IPS-18a (cell line): ENCODE data around the gene STOML1.
"Not testable (repeated sequence)": the region's sequence is repeated elsewhere in the genome, so short reads cannot be mapped to it uniquely, and the experiment has no call there.

Experiments used
- H3K27ac ChIP-seq: one replicate; pipeline ENCODE4 v1.5.1; 2013; ENCODE audit warnings: low read length
- H3K27me3 ChIP-seq: one replicate; pipeline ENCODE4 v1.6.1; 2013; ENCODE audit warnings: mild to moderate bottlenecking, low read length; ENCODE audit not compliant: control insufficient read depth, insufficient read depth
- H3K36me3 ChIP-seq: one replicate; pipeline ENCODE4 v1.6.1; 2013; ENCODE audit warnings: low read depth, low read length; ENCODE audit not compliant: control insufficient read depth
- H3K4me1 ChIP-seq: one replicate; pipeline ENCODE4 v1.6.1; 2013; ENCODE audit warnings: low read depth, low read length; ENCODE audit not compliant: control insufficient read depth
- H3K4me3 ChIP-seq: one replicate; pipeline ENCODE4 v1.5.1; 2013; ENCODE audit warnings: low read length
- H3K9ac ChIP-seq: one replicate; pipeline ENCODE4 v1.6.1; 2013; ENCODE audit warnings: mild to moderate bottlenecking, low read length, moderate library complexity
- H3K9me3 ChIP-seq: one replicate; pipeline ENCODE4 v1.6.1; 2013; ENCODE audit warnings: low read depth, low read length; ENCODE audit not compliant: control insufficient read depth

The STOML1 gene

DNA sequence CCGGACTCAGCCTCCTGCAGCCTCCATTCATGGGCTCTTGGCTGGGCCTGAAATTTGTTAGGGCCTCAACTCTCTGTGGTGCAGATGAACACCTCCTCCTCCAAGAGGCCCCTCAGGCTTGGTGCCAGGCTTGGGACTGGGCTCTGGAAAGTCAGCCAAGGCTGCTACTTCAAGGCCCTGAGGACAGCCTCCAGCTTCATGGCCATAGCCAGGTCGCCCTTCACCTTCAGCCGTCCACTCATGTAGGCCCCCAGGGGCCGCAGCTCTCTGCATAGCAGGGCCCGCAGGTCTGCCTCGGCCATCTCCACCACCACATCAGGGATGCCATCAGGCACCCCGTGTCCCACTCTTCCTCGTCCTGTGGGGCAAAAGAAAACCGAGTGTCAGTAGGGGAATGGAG, 8.3 kb downstream of the STOML1 start:
- H3K4me3 ChIP-seq = no peak overlapping the region
- H3K36me3 ChIP-seq = no peaks in the 10 kb centered on the region
- H3K27ac ChIP-seq = no peak overlapping the region
- H3K4me1 ChIP-seq = no peaks in the 10 kb centered on the region
- no peaks in the 10 kb centered on the region for H3K27me3 ChIP-seq
- H3K9ac ChIP-seq = no peak overlapping the region
- no peaks in the 10 kb centered on the region for H3K9me3 ChIP-seq

DNA sequence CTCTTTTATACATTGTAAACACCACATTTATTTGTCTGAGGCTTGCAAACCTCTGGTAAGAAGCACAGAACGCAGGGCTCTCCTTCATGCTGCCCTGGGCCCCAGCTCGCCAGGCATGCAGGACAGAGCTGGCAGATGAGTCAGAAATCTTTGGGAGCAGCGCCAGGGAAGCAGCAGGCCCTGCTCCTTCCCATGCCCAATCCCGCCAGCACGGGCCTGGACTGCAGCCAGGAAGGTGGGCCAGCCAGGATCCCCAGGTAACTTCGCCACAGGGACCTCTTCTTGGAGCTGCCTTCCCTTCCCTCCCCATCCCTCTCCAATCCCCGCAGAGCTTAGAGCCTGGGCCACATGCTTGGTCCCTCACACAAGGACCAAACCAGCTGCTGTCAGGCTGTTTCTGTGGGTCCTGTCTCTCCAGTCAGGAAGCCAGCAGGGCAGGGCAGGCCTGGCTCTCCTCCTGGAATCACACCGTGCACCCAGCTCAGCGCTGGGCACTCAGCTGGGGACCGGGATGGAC, 8.8 kb downstream of the STOML1 start:
- Histone ChIP-seq H3K4me1 (no peaks in the 10 kb centered on the region), H3K9ac (no peak overlapping the region), H3K4me3 (no peak overlapping the region), H3K36me3 (no peaks in the 10 kb centered on the region), H3K9me3 (no peaks in the 10 kb centered on the region), H3K27me3 (no peaks in the 10 kb centered on the region), H3K27ac (no peak overlapping the region)

- Histone ChIP-seq H3K4me1 (no peaks in the 10 kb centered on the region), H3K27me3 (no peaks in the 10 kb centered on the region), H3K9ac (no peak overlapping the region), H3K4me3 (no peak overlapping the region), H3K27ac (no peak overlapping the region), H3K36me3 (no peaks in the 10 kb centered on the region), H3K9me3 (no peaks in the 10 kb centered on the region)
These were observed 9.7 kb downstream of the STOML1 start for GRCh38 chr15:73982222-73982962.

GRCh38 chr15:73981761-73982221, 10.3 kb downstream of the STOML1 start:
- Histone ChIP-seq H3K9ac (no peak overlapping the region), H3K4me3 (no peak overlapping the region), H3K4me1 (no peaks in the 10 kb centered on the region), H3K27ac (no peak overlapping the region), H3K9me3 (no peaks in the 10 kb centered on the region), H3K36me3 (no peaks in the 10 kb centered on the region), H3K27me3 (no peaks in the 10 kb centered on the region)

DNA sequence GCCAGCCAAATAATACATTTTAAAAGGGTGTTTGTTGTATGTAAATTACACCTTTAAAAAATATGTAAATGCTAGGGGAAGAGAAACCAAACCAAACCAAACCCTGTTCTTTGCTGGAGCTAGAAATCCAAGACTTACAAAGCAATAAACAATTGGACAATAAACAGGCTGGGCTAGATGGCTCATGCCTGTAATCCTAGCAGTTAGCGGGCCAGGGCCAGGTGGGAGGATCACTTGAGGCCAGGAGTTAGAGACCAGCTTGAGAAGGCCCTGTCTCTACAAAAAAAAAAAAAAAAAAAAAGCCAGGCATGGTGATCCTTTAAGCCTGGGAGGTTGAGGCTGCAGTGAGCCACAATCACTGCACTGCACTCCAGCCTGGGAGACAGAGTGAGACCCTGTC, 12.5 kb downstream of the STOML1 start:
- Histone ChIP-seq H3K27ac (no peak overlapping the region), H3K27me3 (no peaks in the 10 kb centered on the region), H3K9me3 (no peaks in the 10 kb centered on the region), H3K4me1 (no peaks in the 10 kb centered on the region), H3K4me3 (no peak overlapping the region), H3K9ac (no peak overlapping the region), H3K36me3 (no peaks in the 10 kb centered on the region)

DNA sequence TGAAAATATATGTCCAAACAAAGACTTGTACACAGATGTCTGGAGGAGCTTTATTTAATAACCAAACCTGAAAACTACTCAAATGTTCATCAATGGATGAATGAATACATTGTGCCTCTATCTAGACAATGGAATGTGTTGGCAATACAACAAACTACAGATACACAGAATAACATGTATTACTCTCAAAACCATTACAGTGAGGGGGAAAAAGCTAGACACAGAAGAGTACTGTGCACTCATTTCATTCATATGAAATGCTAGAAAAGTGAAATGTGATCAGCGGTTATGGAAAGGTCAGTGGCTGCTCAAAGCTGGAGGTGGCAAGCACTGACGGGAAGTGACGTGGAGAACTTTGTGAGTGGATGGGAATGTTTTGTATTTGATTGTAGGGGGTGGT, 13.2 kb downstream of the STOML1 start:
- H3K27ac ChIP-seq = no peak overlapping the region
- no peaks in the 10 kb centered on the region for H3K9me3 ChIP-seq
- no peaks in the 10 kb centered on the region for H3K36me3 ChIP-seq
- no peaks in the 10 kb centered on the region for H3K27me3 ChIP-seq
- no peaks in the 10 kb centered on the region for H3K4me1 ChIP-seq
- H3K4me3 ChIP-seq = no peak overlapping the region
- H3K9ac ChIP-seq = no peak overlapping the region

GRCh38 chr15:73975440-73976125, 16.5 kb downstream of the STOML1 start:
- H3K36me3 ChIP-seq, H3K4me1 ChIP-seq, H3K4me3 ChIP-seq, H3K9ac ChIP-seq, H3K9me3 ChIP-seq, H3K27ac ChIP-seq, H3K27me3 ChIP-seq: not testable (repeated sequence)

DNA sequence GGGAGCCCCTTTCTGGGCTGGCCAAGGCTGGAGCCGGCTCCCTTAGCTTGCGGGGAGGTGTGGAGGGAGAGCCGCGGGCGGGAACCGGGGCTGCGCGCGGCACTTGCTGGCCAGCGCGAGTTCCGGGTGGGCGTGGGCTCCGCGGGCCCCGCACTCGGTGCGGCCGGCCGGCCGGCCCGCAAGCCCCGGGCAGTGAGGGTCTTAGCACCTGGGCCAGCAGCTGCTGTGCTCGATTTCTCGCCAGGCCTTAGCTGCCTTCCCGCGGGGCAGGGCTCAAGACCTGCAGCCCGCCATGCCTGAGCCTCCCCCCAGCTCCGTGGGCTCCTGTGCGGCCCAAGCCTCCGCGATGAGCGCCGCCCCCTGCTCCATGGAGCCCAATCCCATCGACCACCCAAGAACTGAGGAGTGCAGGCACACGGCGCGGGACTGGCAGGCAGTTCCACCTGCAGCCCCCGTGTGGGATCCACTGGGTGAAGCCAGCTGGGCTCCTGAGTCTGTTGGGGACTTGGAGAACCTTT, 18.4 kb downstream of the STOML1 start:
- H3K36me3 ChIP-seq, H3K9ac ChIP-seq, H3K9me3 ChIP-seq, H3K4me3 ChIP-seq, H3K4me1 ChIP-seq, H3K27ac ChIP-seq, H3K27me3 ChIP-seq: not testable (repeated sequence)

DNA sequence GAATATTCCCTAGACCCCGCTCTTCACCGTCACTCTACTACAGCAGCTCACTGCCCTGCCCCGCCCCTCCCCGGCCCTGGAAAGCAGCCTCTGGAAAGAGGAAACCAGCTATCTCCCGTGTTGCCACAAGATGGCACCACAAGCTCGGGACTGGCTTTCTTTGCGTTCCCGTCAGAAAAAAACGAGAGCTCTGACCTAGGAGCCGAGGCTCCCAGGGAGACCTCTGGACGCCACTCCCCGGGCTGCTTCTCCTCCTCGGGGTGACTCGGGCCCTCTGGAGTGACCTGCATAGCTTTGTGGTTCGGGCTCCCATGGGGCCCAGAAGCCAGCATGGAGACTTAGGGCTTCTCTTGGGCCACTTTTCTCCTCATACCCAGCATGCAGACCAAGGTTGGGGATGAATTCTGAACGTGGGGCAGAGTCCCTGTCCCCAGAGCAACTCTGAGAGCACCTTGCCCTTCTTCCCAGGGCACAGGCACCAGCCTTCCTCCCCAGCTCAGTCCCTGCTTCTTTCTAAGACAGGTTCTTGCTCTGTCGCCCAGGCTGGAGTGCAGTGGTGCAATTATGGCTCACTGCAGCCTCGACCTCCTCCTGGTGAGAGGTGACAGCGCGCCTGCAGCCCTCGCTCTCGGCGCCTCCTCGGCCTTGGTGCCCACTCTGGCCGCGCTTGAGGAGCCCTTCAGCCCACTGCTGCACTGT, 19.0 kb downstream of the STOML1 start:
- no peaks in the 10 kb centered on the region for H3K36me3 ChIP-seq
- H3K9ac ChIP-seq = no peak overlapping the region
- H3K27me3 ChIP-seq = peaks cover 4% of the 10 kb centered on the region
- H3K9me3 ChIP-seq = no peaks in the 10 kb centered on the region
- H3K4me1 ChIP-seq = peaks cover 7% of the 10 kb centered on the region
- H3K4me3 ChIP-seq = no peak overlapping the region
- no peak overlapping the region for H3K27ac ChIP-seq

DNA sequence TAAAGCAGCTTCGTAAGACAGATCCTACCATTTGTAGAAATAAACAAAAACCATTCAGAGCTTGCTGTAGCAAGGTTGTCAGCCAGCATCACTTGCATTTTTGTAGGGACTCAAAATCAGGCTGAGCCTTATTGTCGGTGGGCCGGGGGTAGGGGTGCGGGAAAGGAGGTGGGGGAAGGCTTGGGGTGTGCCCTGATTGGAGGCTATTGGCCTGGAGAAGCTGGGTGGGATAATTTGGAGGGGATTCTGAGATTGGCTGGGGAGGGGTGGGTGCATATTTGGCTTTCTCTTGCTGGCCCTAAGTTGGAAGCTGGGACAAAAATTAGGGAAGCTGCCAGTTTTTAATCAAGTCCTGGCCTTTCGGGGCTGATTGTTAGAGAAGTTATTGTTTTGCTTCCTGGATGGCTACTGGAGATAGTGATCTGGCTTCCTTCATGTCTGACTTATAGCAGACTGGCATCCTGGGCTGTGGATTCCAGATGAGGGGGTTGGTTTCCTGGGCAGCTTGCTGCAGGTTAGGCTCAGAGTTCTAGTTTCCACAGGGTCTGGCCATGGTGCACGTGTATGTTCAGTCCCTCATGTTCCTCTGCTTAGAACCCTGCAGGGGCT, 22.8 kb downstream of the STOML1 start:
- H3K4me1 ChIP-seq = peaks cover 18% of the 10 kb centered on the region
- H3K9ac ChIP-seq = no peak overlapping the region
- peaks cover 4% of the 10 kb centered on the region for H3K27me3 ChIP-seq

GRCh38 chr15:73968461-73968860, 23.6 kb downstream of the STOML1 start:
- Histone ChIP-seq H3K4me1 (peaks cover 18% of the 10 kb centered on the region), H3K9me3 (no peaks in the 10 kb centered on the region), H3K4me3 (no peak overlapping the region), H3K9ac (no peak overlapping the region), H3K36me3 (no peaks in the 10 kb centered on the region), H3K27me3 (peaks cover 4% of the 10 kb centered on the region), H3K27ac (no peak overlapping the region)

More for the DNA sequence above, 22.8 kb downstream of the STOML1 start:
- Histone ChIP-seq H3K27ac (no peak overlapping the region), H3K9me3 (no peaks in the 10 kb centered on the region), H3K36me3 (no peaks in the 10 kb centered on the region), H3K4me3 (no peak overlapping the region)
